ENCODE results near the gene PDP2. TPM values are rescaled to one million over a fixed set of nuclear protein-coding genes. Genes with fewer than 3 reads are reported as not detected.

PDP2 gene
- polyA plus RNA-seq, 1 of the 3 experiments (the other 2 are of a cell fraction): 4.7 TPM

DNA sequence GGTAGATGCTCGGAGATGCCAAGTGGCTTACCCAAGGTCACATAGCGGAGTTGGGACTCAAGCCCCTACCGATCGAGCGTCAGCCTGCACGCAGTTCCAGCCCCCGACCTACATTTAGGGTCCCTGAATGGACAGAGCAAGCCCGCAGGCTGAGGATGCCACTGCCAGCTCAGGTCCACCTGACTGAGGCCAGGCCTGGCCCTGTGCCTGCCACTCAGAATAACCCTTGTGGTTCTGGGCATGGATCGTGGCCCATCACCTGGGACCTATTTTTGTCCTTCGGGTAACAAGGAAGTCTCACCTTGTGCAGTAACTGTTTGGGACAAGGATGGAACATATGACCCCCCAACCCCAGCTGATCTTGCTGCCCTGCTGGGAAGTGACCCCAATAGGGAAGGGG lies 21.3 kb downstream of the PDP2 start (continued):
- TF ChIP-seq, protein P1, sequence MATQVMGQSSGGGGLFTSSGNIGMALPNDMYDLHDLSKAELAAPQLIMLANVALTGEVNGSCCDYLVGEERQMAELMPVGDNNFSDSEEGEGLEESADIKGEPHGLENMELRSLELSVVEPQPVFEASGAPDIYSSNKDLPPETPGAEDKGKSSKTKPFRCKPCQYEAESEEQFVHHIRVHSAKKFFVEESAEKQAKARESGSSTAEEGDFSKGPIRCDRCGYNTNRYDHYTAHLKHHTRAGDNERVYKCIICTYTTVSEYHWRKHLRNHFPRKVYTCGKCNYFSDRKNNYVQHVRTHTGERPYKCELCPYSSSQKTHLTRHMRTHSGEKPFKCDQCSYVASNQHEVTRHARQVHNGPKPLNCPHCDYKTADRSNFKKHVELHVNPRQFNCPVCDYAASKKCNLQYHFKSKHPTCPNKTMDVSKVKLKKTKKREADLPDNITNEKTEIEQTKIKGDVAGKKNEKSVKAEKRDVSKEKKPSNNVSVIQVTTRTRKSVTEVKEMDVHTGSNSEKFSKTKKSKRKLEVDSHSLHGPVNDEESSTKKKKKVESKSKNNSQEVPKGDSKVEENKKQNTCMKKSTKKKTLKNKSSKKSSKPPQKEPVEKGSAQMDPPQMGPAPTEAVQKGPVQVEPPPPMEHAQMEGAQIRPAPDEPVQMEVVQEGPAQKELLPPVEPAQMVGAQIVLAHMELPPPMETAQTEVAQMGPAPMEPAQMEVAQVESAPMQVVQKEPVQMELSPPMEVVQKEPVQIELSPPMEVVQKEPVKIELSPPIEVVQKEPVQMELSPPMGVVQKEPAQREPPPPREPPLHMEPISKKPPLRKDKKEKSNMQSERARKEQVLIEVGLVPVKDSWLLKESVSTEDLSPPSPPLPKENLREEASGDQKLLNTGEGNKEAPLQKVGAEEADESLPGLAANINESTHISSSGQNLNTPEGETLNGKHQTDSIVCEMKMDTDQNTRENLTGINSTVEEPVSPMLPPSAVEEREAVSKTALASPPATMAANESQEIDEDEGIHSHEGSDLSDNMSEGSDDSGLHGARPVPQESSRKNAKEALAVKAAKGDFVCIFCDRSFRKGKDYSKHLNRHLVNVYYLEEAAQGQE (IDR thresholded peaks at IDR 0.05; ENCODE audit: low read depth, low read length): no peak
- no peak for TF ChIP-seq FOXJ3 (CRISPR knock-in tag; IDR thresholded peaks at IDR 0.05)

DNA sequence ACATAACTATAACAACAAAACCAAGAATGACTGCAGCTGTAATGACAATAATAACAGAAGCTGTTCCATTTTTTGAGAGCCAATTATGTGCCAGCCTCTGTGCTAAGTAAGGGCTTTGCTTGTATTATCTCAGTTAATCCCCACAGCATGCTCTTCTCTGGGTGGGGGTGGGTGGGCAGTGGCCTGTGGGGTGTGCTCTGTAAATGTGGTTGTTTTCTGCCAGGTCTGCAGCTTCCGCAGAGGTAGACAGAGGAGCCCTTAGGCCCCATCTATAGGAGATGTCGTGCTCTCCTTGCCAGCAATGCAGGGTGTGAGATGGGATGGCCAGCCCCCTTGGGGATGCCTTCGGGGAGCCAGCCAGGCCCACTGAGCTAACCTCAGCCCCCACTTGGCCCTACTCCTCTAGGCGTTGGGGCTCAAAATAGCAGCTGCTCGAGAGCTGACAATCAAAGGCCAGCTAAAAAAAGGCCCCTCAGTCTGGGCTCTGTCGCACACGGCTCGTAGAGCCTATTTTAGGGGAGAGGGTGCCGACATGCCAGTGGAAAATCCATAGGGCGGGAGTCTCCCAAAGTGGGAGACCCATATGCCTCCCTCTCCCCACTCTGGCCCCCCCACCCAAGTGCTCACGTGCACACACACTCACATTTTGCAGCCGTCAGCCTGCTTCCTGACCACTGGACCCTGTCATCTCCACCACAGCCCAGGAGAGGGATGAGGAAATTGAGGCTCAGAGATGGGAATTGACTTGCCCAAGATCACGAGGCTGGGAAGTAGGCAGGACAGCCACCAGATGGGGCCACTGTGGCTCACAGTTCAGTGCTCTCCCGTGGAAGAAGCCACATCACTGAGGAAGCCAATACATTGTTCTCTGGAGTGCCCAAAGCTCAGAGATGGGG lies 22.6 kb downstream of the PDP2 start:
- Histone ChIP-seq H4K20me1 (ENCODE audit: insufficient read depth) (no peaks in the 10 kb centered on the region), H3K9me2 (no peaks in the 10 kb centered on the region), H3K27me3 (ENCODE audit: insufficient read depth) (no peaks in the 10 kb centered on the region), H3F3A (replicated peaks; ENCODE audit: insufficient read depth) (peaks cover 3% of the 10 kb centered on the region), H2AFZ (ENCODE audit: low read depth) (no peak overlapping the region), H3K4me1 (ENCODE audit: control insufficient read depth in 1 of 2, insufficient read depth in 2 of 2, low read depth in 1 of 2, low read length in 1 of 2) (peaks cover 19% of the 10 kb centered on the region in 2 experiments), H3K36me3 (replicated peaks in 1 of 2; ENCODE audit: control insufficient read depth in 1 of 2, insufficient read depth in 2 of 2, low read length in 1 of 2) (no peaks in the 10 kb centered on the region), H3K9me3 (no peaks in the 10 kb centered on the region), H3K9ac (no peak overlapping the region), H3K27ac (ENCODE audit: low read depth in 2 of 2, low read length in 1 of 2) (no peak overlapping the region), H3K4me2 (no peak overlapping the region), H3K4me3 (ENCODE audit: low read depth in 2 of 2, low read length in 1 of 2) (no peak overlapping the region), H3K79me2 (ENCODE audit: insufficient read depth) (no peaks in the 10 kb centered on the region)
- WGBS (ENCODE audit: low lambda C conversion rate): 88% methylated on average over 14 of the region's 14 CpGs
- DNase-seq: peak; percentile 16
- POLR2A ChIA-PET: interaction anchor here (0.9 kb wide), 1 partner anchor 28 kb away, joined by 3 read pairs; no protein-coding TSS in a partner anchor
- CTCF ChIA-PET: interaction anchor here (1.1 to 4.9 kb wide), 7 partner anchors 7 to 35 kb away, joined by 3 to 41 read pairs (median 5); no protein-coding TSS in a partner anchor
- no peak for TF ChIP-seq NFIC (IDR thresholded peaks at IDR 0.05; ENCODE audit: borderline replicate concordance)
- TF ChIP-seq, protein P1 (IDR thresholded peaks at IDR 0.05; ENCODE audit: low read depth, low read length): no peak
- TF ChIP-seq FOSL2 (IDR thresholded peaks at IDR 0.05; ENCODE audit: borderline replicate concordance, low read depth): no peak
- no peak for TF ChIP-seq CHD2 (IDR thresholded peaks at IDR 0.05; ENCODE audit: low read length, partially characterized antibody)
- TF ChIP-seq RFX5 (IDR thresholded peaks at IDR 0.05; ENCODE audit: low read length): no peak
- no peak for TF ChIP-seq RXRA (IDR thresholded peaks at IDR 0.05; ENCODE audit: borderline replicate concordance, low read depth)
